Lower leg skin (tissue), 3 donors: ENCODE measurements around the gene LRFN3.

Source experiments
- POLR2A ChIP-seq, 2 donors: fragments of 450-650 bp; IDR thresholded peaks; one replicate each; pipeline ENCODE4 v1.6.1; 2016 to 2017; ENCODE audit warnings: antibody characterized with exemption in 2 of 2, mild to moderate bottlenecking in 1 of 2, moderate library complexity in 1 of 2
- TF ChIP-seq, protein P1 (sequence below), 3 donors: fragments of 450-650 bp; IDR thresholded peaks; one replicate each; pipeline ENCODE4 v1.5.1; 2016; ENCODE audit warnings: antibody characterized with exemption in 3 of 3, mild to moderate bottlenecking in 3 of 3, moderate library complexity in 2 of 3

DNA sequence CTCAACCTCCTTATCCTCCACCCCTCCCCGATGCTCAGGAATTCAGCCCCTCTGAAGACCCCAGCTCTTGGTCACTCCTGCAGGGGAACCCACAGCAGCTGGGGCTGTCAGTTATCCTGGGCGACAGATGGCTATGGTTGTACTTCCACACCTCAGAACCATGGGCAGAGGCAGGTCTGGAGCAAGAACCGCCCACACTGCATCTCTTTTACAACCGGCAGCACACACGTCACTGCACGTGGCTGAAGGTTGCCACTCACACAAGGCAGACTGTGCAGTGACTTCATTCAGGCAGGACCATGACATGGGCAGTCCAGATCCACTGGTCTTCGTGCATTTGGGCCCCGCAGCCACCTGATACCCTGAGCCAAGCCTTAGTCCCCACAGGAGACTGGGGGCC, 37.3 kb downstream of the LRFN3 start:
- TF ChIP-seq, protein P1, sequence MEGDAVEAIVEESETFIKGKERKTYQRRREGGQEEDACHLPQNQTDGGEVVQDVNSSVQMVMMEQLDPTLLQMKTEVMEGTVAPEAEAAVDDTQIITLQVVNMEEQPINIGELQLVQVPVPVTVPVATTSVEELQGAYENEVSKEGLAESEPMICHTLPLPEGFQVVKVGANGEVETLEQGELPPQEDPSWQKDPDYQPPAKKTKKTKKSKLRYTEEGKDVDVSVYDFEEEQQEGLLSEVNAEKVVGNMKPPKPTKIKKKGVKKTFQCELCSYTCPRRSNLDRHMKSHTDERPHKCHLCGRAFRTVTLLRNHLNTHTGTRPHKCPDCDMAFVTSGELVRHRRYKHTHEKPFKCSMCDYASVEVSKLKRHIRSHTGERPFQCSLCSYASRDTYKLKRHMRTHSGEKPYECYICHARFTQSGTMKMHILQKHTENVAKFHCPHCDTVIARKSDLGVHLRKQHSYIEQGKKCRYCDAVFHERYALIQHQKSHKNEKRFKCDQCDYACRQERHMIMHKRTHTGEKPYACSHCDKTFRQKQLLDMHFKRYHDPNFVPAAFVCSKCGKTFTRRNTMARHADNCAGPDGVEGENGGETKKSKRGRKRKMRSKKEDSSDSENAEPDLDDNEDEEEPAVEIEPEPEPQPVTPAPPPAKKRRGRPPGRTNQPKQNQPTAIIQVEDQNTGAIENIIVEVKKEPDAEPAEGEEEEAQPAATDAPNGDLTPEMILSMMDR (IDR thresholded peaks at IDR 0.05), result no peak
- TF ChIP-seq POLR2A (IDR thresholded peaks at IDR 0.05), result no peak
